GM21723 (cell line): ENCODE data around the gene EPB41L4B.
"Not testable (repeated sequence)": the region's sequence is repeated elsewhere in the genome, so short reads cannot be mapped to it uniquely, and the experiment has no call there.

Source experiments
- ATAC-seq: cut with Tn5 transposase; IDR thresholded peaks from one replicate; pipeline ENCODE4 v1.9.1; 2021; ENCODE audit warnings: mild to moderate bottlenecking, moderate library complexity; ENCODE audit not compliant: unreplicated experiment

EPB41L4B gene

GRCh38 chr9:109247228-109247627, 73.6 kb downstream of the EPB41L4B start:
- ATAC-seq: no peak

GRCh38 chr9:109246533-109246932, 74.3 kb downstream of the EPB41L4B start:
- ATAC-seq: no peak

GRCh38 chr9:109245310-109245897, 75.5 kb downstream of the EPB41L4B start:
- ATAC-seq: no peak

GRCh38 chr9:109244179-109245132, 76.4 kb downstream of the EPB41L4B start:
- ATAC-seq: peak; percentile 89

- ATAC-seq: no peak
Observed at GRCh38 chr9:109242741-109243140, 78.1 kb downstream of the EPB41L4B start.

- no peak for ATAC-seq
Observed at GRCh38 chr9:109242014-109242413, 78.8 kb downstream of the EPB41L4B start.

GRCh38 chr9:109241207-109241606, 79.7 kb downstream of the EPB41L4B start:
- no peak for ATAC-seq

- no peak for ATAC-seq
Observed at GRCh38 chr9:109239240-109239639, 81.6 kb downstream of the EPB41L4B start.

- ATAC-seq: no peak
Observed at GRCh38 chr9:109238655-109239054, 82.2 kb downstream of the EPB41L4B start.

- ATAC-seq: no peak
Observed at GRCh38 chr9:109238125-109238524, 82.7 kb downstream of the EPB41L4B start.

- ATAC-seq: no peak
Observed at GRCh38 chr9:109232449-109233237, 88.2 kb downstream of the EPB41L4B start.

- no peak for ATAC-seq
Observed at GRCh38 chr9:109231593-109231992, 89.3 kb downstream of the EPB41L4B start.

GRCh38 chr9:109230277-109230676, 90.6 kb downstream of the EPB41L4B start:
- ATAC-seq: no peak

GRCh38 chr9:109229682-109230081, 91.2 kb downstream of the EPB41L4B start:
- ATAC-seq: no peak

GRCh38 chr9:109228093-109228642, 92.7 kb downstream of the EPB41L4B start:
- ATAC-seq: no peak

GRCh38 chr9:109225629-109226028, 95.2 kb downstream of the EPB41L4B start:
- no peak for ATAC-seq

- ATAC-seq: no peak
Observed at GRCh38 chr9:109224751-109225150, 96.1 kb downstream of the EPB41L4B start.

GRCh38 chr9:109218242-109218641, 102.6 kb downstream of the EPB41L4B start:
- ATAC-seq: not testable (repeated sequence)

- ATAC-seq: no peak
Observed at GRCh38 chr9:109214414-109214813, 106.4 kb downstream of the EPB41L4B start.

- ATAC-seq: no peak
Observed at GRCh38 chr9:109213285-109214121, 107.4 kb downstream of the EPB41L4B start.
